ENCODE measurements around the gene HOOK1. TPM values are rescaled to one million over a fixed set of nuclear protein-coding genes. Genes with fewer than 3 reads are reported as not detected.

The HOOK1 gene
- total RNA-seq, 4 donors from 2014 or later = 7.8 to 42.9 (median 26.6) TPM

GRCh38 chr1:59776960-59777852, 37.5 kb upstream of the HOOK1 start:
- TF ChIP-seq EP300 (IDR thresholded peaks at IDR 0.05; ENCODE audit: low read depth) = no peak
- TF ChIP-seq CTCF (IDR thresholded peaks at IDR 0.05) = no peak
- no peak for TF ChIP-seq POLR2A (IDR thresholded peaks at IDR 0.05)
- TF ChIP-seq POLR2AphosphoS5 (IDR thresholded peaks at IDR 0.05) = no peak
- no peak for DNase-seq
- Histone ChIP-seq H3K27me3 (no peaks in the 10 kb centered on the region), H3K4me1 (no peaks in the 10 kb centered on the region), H3K9me3 (no peaks in the 10 kb centered on the region), H3K36me3 (no peaks in the 10 kb centered on the region), H3K27ac (no peak overlapping the region), H3K4me3 (no peak overlapping the region)
- intact Hi-C loops (cut with DNase I; ENCODE audit: low total_unique reads) = no loop called here
- in situ Hi-C loops (cut with MboI; ENCODE audit: low pct_ligation_motif_present in 1 of 4, low pct_unique_long_range_greater_than_20kb in 1 of 4, low sequenced_read_pairs in 3 of 4) = no loop called here
- 40 to 81% methylated on average over 3 to 7 of the region's 7 CpGs for WGBS, 2 donors (ENCODE audit: low coverage in 1 of 2)

DNA sequence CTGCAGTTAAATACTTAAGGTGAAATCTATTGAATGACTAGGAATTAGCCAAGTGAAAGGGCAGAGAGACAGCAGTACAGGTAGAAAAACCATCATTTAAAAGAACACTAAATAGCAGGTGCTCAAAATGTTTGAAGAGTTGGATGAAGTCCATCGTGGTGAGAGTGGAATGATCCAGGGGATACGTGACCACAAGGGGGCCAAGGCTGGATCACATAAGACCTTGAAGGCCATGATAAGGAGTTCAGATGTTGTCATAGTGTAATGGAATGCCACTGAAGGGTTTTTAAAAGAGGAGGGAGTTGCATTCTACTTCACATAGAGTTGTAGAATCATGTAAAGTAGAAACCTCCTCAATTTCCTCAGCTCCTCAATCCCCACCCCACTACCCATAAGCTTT, 34.8 kb upstream of the HOOK1 start:
- no peak for DNase-seq
- Histone ChIP-seq H3K27me3 (no peaks in the 10 kb centered on the region), H3K9me3 (no peaks in the 10 kb centered on the region), H3K36me3 (no peaks in the 10 kb centered on the region), H3K27ac (no peak overlapping the region), H3K4me3 (no peak overlapping the region), H3K4me1 (no peaks in the 10 kb centered on the region)
- in situ Hi-C loops (cut with MboI; ENCODE audit: low pct_ligation_motif_present in 1 of 4, low pct_unique_long_range_greater_than_20kb in 1 of 4, low sequenced_read_pairs in 3 of 4) (no loop called here), intact Hi-C loops (cut with DNase I; ENCODE audit: low total_unique reads) (no loop called here)
- WGBS, 2 donors (ENCODE audit: low coverage in 1 of 2) = 69 to 84% methylated on average over 2 of the region's 2 CpGs
- no peak for TF ChIP-seq POLR2A (IDR thresholded peaks at IDR 0.05)
- no peak for TF ChIP-seq EP300 (IDR thresholded peaks at IDR 0.05; ENCODE audit: low read depth)
- TF ChIP-seq CTCF (IDR thresholded peaks at IDR 0.05) = no peak
- TF ChIP-seq POLR2AphosphoS5 (IDR thresholded peaks at IDR 0.05) = no peak

DNA sequence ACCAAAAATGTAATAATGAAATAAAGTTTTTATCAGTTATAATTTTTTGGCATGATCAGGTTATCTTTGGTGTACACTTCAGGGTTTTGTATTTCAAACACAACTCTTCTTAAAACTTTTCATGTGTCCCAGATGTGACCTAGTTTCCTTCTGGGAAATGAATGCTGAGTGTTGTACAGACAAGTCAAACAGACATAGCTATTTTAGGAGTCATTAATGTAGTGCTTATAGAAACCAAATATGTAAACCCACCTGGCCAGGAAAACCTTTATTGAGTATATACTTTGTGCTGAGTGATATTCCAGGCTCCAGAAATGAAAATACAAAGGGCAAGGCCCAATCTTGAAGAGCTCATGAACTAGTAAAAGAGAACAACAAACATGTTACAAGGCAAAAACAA, 25.9 kb upstream of the HOOK1 start:
- DNase-seq = no peak
- no peaks in the 10 kb centered on the region for H3K4me1 ChIP-seq
- H3K9me3 ChIP-seq = peaks cover 3 to 6% of the 10 kb centered on the region in 2 donors
- no peak overlapping the region for H3K4me3 ChIP-seq
- in situ Hi-C loops (cut with MboI; ENCODE audit: low pct_ligation_motif_present in 1 of 4, low pct_unique_long_range_greater_than_20kb in 1 of 4, low sequenced_read_pairs in 3 of 4) (no loop called here), intact Hi-C loops (cut with DNase I; ENCODE audit: low total_unique reads) (no loop called here)
- TF ChIP-seq POLR2AphosphoS5 (IDR thresholded peaks at IDR 0.05) (no peak), CTCF (IDR thresholded peaks at IDR 0.05) (no peak), EP300 (IDR thresholded peaks at IDR 0.05; ENCODE audit: low read depth) (no peak), POLR2A (IDR thresholded peaks at IDR 0.05) (no peak)
- no peaks in the 10 kb centered on the region for H3K36me3 ChIP-seq
- H3K27me3 ChIP-seq = no peaks in the 10 kb centered on the region
- H3K27ac ChIP-seq = no peak overlapping the region

DNA sequence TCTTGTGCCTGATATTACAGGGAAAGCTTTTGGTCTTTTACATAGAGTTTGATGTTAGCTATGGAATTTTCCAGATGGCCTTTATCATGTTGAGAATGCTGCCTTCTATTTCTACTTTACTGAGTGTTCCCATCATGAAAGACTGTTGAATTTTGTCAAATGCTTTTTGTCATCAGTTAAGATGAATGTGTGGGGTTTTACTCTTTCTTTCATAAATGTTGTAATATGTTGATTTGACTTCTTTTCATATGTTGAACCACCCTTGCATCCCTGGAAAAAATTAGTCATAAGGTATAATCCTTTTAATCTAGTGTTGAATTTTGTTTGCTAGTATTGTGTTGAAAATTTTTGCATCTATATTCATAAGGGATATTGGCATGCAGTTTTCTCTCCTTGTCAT, 16.1 kb upstream of the HOOK1 start:
- TF ChIP-seq CTCF (IDR thresholded peaks at IDR 0.05) = no peak
- TF ChIP-seq POLR2A (IDR thresholded peaks at IDR 0.05) = no peak
- TF ChIP-seq POLR2AphosphoS5 (IDR thresholded peaks at IDR 0.05) = no peak
- no peak for TF ChIP-seq EP300 (IDR thresholded peaks at IDR 0.05; ENCODE audit: low read depth)
- no peak for DNase-seq
- Histone ChIP-seq H3K4me3 (no peak overlapping the region), H3K27me3 (no peaks in the 10 kb centered on the region), H3K36me3 (no peaks in the 10 kb centered on the region), H3K27ac (no peak overlapping the region), H3K4me1 (no peaks in the 10 kb centered on the region), H3K9me3 (peaks cover 7% of the 10 kb centered on the region in 2 donors)
- in situ Hi-C loops (cut with MboI; ENCODE audit: low pct_ligation_motif_present in 1 of 4, low pct_unique_long_range_greater_than_20kb in 1 of 4, low sequenced_read_pairs in 3 of 4) = no loop called here
- intact Hi-C loops (cut with DNase I; ENCODE audit: low total_unique reads) = no loop called here

Data from transverse colon (tissue), 4 donors.